ENCODE data around the gene TKTL2.
"Not testable (repeated sequence)": the region's sequence is repeated elsewhere in the genome, so short reads cannot be mapped to it uniquely, and the experiment has no call there.

Gene TKTL2

DNA sequence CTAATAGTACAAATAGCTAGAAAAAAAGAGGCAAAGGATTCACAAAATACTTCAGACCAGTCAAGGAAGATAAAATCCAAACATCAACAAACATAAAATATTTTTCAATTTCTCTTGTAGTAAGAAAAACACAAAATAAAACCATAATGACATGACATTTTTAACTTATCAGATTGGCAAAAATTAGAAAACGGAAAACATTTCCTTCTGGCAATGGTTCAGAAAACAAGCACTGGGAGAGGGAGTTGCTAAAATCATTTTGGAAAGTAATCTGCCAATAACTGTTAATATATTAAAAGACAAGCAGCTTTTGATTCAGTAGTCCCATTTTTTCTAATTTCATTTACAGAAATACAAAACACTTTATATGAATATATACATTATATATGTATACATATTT is 26.1 kb downstream of the TKTL2 start:
- no peak for DNase-seq

GRCh38 chr4:163447023-163447422 is 26.5 kb downstream of the TKTL2 start:
- not testable (repeated sequence) for DNase-seq

- DNase-seq: no peak
Measured at GRCh38 chr4:163440040-163440439, 33.5 kb downstream of the TKTL2 start.
